CD4-positive, alpha-beta T cell treated with Interleukin-15 for 4 hours (primary cell): ENCODE results near the gene CIZ1.
"Not testable (repeated sequence)": the region's sequence is repeated elsewhere in the genome, so short reads cannot be mapped to it uniquely, and the experiment has no call there.

Experiments used
- DNase-seq: peaks from one replicate; pipeline ENCODE4 v3.0.0-alpha.2; 2020; ENCODE audit warnings: low spot score

CIZ1 gene

DNA sequence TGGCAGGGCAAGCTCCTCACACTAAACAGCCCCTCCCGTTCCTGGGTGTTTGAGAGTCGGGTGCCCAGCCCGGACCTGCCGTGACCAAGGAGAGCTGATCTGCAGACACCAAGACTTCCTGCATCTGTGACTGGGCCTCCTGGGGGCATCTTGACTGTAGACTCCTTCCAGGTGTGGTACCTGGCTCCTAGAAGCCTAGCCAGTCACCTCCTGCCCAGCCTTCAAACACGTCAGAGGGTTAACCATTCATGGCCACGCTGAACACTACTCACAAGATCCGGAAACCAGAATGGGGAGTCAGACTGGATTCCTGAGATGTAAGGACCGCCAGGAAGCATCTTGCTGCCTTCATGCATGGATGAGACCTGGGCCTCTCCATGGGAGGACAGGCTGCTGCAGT, 45.8 kb downstream of the CIZ1 start:
- no peak for DNase-seq

GRCh38 chr9:128144239-128145181, 46.9 kb downstream of the CIZ1 start:
- DNase-seq, result no peak

- DNase-seq, result no peak
Observed at GRCh38 chr9:128143525-128144238, 47.7 kb downstream of the CIZ1 start.

- DNase-seq, result no peak
Observed at GRCh38 chr9:128142596-128142995, 48.8 kb downstream of the CIZ1 start.

DNA sequence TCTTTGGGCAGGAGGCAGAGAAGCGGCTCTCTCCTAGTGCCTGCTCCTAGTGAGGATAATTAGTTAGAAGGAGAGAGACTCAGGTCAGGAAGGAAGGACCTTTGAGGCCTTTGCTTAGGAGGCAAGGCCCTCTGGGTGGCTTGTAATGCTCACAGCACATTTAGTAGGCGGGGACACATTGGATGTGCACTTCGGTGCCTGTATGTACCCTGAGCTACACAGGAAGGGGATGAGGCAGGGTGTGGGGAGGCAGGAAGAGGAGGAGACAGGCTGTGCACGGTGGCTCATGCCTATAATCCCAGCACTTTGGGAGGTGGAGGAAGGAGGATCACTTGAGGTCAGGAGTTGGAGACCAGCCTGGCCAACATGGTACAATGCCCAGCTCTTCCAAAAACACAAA, 49.3 kb downstream of the CIZ1 start:
- DNase-seq, result no peak

- DNase-seq, result no peak
Observed at GRCh38 chr9:128141604-128142003, 49.8 kb downstream of the CIZ1 start.

DNA sequence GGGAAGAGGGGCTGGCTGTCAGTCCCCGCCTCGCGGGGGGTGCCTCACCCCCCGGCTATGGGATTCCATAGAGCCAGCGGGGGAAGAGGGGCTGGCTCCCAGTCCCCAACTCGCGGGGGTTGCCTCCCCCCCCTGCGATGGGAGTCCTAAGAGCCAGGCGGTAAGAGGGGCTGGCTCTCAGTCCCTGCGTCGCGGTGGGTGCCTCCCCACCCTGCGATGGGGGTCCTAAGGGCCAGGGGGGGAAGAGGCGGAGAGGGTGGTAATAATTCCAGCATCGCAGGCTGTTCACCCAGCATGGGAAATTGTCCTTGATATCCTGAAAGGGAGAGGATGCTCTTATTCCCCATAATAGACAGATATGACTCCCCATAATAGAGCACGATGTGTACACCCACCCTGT, 51.8 kb downstream of the CIZ1 start:
- DNase-seq, result no peak

DNA sequence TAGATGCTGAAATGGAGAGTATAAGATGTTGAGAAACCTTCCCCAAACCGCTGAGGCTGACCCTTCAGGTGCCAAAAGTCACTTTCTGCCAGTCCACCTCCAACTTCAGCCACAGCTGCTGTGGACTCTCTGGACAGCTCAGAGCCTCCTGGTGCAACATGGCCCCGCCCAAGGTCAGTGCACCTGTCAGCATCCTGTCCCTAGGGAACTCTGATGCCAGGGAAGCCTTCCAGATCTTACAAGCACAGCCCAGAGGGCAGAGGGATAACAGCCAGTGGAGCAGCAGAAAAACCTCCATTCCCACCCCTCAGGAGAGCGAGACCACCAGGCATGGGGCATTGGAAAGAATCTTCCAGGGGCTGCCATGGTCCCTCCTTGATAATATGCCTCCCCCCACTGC, 53.4 kb downstream of the CIZ1 start:
- DNase-seq, result no peak

- no peak for DNase-seq
Observed at GRCh38 chr9:128136816-128137793, 54.3 kb downstream of the CIZ1 start.

GRCh38 chr9:128135561-128135960, 55.8 kb downstream of the CIZ1 start:
- not testable (repeated sequence) for DNase-seq

DNA sequence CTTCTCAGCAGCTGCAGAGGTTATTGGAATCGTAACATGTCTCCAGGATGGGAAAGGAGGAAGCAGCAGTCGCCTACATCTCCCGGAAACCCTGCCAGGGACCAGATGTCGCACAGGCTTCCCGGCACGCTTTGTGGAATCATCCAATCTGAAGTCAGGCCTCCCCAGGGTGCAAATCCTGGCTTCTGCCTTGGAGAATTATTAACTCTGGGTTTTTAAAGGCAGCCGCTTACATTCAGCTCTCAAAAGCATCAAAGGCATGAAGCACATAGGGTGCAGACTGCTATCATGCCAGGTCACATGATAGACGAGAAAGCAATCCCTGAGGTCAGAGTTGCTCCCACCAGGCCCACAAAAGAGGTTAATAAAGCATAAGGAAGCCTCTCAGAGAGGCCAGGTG, 59.2 kb downstream of the CIZ1 start:
- not testable (repeated sequence) for DNase-seq

DNA sequence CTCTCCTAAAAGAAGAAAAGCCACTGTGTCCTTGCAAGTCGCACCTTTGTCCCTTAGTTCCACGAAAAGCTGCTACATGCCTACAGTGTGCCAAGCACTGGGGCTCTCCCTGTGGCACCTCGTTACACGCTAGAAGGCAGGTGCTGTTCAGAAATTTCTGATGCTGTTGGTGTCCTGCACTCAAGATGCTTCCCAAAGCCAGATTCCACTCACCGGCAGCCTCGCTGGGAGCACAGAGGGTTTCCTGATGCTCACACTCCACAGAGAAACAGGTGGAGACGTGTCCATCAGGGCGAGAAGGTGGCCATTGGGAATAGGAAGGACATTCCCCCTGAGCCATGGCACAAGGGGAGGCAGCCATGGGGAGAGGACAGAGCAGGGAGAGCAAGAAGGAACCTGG, 60.0 kb downstream of the CIZ1 start:
- DNase-seq, result not testable (repeated sequence)

DNA sequence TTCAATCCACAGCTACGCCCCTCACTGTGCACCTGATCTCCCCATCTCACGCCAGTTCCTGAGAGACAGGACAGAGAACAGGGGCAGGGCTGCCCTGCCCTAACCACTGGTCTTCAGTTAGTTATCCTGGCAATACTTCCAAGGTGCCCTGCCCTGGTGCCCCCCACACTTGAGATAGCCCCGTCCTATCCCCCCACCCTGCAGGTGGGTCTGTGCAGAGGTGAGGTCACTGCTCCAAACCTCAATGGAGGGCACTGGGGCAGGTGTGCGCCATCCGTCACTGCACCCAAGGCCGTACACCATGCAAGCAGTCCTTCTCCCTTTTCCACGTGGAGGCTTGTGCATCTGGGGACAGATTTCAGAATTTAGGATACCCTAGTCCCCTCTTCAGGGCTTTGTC, 60.7 kb downstream of the CIZ1 start:
- DNase-seq, result not testable (repeated sequence)

DNA sequence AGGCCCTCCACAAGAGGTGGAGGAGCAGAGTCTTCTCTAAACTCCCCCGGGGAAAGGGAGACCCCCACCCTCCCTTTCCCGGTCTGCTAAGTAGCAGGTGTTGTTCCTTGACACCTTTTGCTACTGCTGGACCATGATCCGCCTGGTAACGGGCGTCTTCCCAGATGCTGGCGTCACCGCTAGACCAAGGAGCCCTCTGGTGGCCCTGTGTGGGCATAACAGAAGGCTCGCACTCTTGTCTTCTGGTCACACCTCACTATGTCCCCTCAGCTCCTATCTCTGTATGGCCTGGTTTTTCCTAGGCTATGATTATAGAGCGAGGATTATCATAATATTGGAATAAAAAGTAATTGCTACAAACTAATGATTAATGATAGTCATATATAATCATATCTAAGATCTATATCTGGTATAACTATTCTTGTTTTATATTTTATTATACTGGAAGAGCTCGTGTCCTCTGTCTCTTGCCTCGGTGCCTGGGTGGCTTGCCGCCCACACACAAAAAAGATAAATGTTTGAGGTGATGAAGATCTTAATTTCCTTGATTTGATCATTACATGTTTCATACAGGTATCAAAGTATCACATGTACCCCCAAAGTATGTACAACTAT, 61.3 kb downstream of the CIZ1 start:
- peak; percentile 58 for DNase-seq

- no peak for DNase-seq
Observed at GRCh38 chr9:128128836-128129590, 62.4 kb downstream of the CIZ1 start.

DNA sequence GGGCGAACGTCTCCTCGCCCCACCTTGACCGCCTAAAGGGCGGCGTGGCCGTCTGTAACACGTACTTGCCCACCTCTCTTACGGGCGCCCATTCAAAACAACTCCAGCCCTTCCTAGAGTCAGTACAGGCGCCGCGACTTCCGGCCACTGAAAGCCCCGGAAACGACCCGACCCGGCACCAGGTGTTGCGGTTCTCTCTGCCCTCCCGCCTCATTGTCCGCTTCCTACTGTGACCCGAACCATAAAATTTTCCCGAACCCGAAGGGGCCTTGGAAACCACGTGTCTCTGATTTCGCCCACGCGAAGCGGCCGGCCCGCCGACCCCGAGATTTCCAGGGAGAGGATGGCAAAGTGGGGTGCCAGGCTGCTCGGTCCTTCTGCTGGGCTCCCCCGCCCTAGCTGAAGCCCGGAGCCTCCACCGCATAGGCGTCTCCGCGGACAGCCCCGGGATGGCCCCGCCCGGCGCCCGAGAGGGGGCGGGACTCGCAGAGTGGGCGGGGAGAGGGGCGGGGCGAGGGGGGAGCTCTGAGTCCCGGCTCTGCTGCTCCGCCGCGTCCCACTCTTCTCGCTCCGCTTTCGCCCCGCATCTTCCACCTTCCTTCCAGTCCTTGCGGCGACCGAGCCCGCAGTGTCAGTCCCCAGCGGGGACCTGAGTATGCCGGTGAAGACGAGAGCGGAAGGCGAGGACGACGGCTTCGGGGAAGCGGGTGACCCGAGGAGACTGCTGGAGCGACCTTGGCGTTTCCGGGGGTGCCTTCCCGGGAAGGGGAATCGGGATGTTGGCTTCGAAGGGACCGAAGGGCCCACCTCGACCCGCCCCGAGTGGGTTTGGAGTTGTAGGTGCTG, 63.2 kb downstream of the CIZ1 start:
- DNase-seq, result peak; percentile 90

DNA sequence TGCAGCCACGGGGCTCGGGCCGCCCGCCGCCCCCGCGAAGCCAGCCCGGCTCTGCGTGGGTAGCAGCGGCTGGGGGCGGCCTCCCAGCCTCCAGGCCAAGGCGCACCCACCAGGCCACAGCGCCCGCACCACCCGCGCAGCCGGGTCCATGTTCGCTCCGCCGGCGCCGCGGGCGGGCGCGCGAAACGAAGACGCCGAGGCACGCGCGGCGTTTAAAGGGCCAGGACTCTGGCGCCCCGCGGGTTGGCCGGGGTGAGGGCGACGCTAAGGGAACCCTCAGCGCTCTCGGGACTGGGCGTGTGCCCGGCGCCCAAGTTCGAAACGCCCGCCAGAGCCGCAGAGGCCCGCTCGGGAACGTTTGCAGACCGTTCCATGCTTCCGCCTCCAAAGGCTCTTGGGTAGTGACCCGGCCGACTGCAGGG, 63.8 kb downstream of the CIZ1 start, which contains the start of gene PTGES2:
TSS of gene PTGES2 (minus strand) at position 162 of the 422 bp plus-strand sequence. CDS start at position 150, 12 bp downstream.
- peak; percentile 85 for DNase-seq

- DNase-seq, result no peak
Observed at GRCh38 chr9:128125580-128126354, 65.6 kb downstream of the CIZ1 start.
